ENCODE measurements around the gene C3orf18.
A peak's percentile ranks its signal among the peaks of the same experiment; 100 is the strongest.

C3orf18 gene

DNA sequence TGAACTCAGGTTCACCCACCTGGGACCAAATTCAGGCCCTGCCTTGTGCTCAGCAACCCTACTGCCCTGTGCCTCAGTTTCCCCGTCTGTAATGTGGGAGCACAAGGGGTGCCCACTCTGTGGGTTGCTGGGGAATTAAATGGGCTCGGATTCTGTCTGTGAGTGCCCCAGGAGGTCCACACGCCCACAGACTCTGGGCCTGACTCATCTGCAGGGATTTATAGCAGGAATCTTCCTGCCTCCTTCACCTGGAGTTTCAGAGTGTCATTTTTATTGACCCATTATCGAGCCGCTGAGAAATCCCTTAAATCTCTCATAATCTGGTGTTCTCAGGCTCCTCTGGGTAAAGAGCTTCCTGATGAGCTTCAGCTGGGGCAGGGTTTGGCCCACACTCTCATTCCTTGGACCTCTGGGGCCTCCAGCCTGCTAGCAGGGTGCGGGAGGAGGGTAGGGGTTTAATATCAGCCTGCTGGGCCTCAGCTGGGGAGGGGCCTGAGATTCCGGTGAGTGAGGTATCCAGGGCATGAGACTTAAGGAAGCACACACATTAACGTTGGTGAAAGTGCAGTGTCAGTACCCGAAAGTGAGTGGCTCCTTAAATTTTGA is 16.4 kb downstream of the C3orf18 start:
- DNase-seq (ENCODE audit: low spot score): no peak

GRCh38 chr3:50550079-50550736 is 17.3 kb downstream of the C3orf18 start:
- DNase-seq (ENCODE audit: low spot score): peak; percentile 66

DNA sequence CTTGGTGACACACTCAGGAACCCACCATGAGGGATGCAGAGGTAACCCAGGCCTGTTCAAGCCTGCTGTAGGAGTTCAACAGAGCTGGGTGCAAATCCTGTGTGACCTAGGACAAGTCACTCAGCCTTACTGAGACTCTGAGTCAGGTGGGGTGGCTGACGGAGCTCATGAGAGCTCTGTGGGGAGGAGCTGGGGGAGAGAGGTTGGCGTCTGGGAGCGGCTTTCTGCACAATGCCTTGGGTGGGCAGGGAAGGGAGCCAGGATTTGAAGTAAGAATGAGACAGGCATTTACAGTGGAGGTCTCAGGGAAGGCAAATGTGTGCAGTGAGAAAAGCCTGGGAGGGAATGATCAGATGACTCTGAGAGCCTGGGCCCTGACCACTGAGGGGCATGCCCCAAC is 18.3 kb downstream of the C3orf18 start:
- no peak for DNase-seq (ENCODE audit: low spot score)

DNA sequence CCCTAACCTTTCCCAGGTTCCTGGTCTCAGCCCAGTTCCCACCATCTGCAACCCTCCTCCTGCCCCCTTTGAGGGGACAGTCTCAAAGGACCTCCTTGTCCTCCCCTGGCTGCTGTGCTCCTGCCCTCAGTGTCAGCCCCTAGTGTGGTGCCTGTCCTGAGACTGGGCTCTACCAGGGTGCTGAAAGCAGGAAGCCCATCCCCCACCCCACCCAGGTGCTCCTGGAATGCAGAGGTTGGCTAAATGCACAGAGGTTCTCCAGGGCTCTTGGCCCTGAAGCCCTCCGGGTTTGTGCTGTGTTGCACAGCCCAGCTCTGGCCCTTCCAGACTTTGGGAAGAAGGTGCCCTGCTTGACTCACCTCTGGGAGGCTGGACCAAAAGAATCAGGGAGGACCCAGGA is 21.8 kb downstream of the C3orf18 start:
- no peak for DNase-seq (ENCODE audit: low spot score)

GRCh38 chr3:50542177-50543034 is 25.1 kb downstream of the C3orf18 start:
- peak; percentile 41 for DNase-seq (ENCODE audit: low spot score)

DNA sequence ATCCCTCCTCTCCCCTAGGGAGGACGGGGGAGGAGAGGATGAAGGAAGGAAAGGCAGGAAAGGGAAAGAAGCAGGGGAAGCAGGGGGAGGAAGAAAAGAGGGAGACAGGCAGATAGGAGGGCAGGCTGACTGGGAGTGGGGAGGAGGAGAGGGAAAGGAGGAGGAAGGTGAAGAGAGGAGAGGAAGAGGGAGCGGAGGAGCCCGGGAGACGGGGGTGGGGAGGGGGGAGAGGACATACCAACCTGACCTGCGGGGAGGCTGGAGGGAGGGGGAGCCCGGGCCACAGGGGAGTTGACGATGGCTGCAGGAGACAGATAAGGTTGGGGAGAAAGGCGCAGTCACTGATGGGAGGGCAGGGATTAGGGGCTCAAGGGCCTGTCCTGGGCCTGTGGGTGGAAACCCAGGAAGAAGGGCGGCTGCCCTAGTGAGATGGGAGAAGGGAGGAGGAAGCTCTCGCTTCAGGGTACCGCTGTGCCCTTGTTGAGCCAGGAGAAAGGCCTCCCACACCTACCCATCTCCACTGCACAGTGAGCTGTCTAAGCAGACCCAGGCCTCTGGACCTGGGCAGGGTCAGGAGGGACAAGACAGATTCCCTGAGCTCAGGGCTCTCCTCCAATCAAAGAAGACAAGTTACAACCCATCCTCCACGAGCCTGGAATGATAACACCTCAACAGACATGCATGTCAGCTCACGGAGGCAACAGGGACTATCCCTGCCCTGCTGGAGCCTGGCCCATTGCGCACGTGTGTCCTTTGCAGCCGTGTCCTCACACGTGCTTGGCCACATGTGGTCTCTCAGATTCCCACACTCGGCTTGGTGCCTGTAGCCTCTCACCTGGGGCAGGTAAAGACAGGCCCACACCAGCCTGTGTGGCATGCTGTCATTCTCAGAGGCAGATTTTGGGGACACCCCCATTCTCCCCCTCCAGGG is 27.9 kb downstream of the C3orf18 start:
- DNase-seq (ENCODE audit: low spot score): no peak

GRCh38 chr3:50537421-50538129 is 30.0 kb downstream of the C3orf18 start:
- DNase-seq (ENCODE audit: low spot score): no peak

- no peak for DNase-seq (ENCODE audit: low spot score)
Observed at GRCh38 chr3:50536471-50537180, 30.9 kb downstream of the C3orf18 start.

GRCh38 chr3:50534681-50535330 is 32.7 kb downstream of the C3orf18 start:
- no peak for DNase-seq (ENCODE audit: low spot score)

DNA sequence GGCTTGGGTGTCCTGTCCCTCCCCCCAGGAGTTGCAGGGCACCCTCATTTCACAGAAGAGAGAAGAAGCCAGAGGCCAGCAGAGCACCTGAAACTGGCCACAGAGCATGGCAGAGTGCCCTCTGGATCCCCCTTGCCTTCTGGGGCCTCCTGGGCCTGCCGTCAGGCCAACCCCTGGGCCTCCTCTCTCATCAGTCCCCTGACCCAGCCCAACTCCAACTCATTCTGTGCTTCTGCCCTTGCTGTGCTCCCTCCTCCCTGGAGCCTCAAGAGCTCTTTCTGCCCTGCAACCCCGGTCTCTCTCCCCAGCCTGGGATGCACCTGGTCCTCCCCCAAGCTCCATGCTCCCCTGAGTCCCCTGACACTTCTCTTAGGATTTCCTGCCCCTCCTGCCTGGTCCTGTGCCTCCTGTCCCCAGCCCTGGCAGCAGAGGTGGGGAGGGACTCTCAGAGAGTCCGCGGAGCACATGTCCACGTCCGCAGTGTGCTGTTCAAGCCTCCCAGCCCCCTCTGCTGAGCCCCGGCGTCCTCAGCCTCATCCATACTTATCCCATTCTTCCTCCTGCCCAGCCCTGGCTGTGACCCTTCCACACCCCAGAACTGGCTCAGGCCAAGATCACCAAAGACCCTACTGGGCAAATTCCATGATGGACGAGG is 33.6 kb downstream of the C3orf18 start:
- no peak for DNase-seq (ENCODE audit: low spot score)

DNA sequence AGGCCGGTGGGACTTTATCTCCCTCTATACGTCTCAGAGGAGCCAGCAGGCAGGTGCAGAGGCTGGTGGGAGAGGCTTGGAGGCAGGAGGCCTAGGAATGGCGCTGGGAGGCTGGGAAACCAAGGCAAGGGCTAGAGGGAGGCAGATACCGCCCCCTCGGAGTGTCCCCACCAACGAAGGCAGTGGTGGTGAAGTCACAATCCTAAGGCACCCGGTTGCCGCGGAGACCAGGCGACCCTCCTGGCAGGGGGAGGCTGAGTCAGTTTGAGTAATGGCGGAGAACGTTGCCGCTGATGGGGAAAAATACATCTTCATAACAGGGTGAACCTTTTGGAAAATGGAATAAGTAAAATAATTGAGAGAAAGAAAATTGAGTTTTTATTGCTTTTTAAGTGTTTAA is 34.2 kb downstream of the C3orf18 start:
- no peak for DNase-seq (ENCODE audit: low spot score)

- no peak for DNase-seq (ENCODE audit: low spot score)
Observed at GRCh38 chr3:50532062-50532705, 35.4 kb downstream of the C3orf18 start.

GRCh38 chr3:50531201-50531600 is 36.3 kb downstream of the C3orf18 start:
- DNase-seq (ENCODE audit: low spot score): no peak

- no peak for DNase-seq (ENCODE audit: low spot score)
Observed at GRCh38 chr3:50530001-50530970, 37.3 kb downstream of the C3orf18 start.

DNA sequence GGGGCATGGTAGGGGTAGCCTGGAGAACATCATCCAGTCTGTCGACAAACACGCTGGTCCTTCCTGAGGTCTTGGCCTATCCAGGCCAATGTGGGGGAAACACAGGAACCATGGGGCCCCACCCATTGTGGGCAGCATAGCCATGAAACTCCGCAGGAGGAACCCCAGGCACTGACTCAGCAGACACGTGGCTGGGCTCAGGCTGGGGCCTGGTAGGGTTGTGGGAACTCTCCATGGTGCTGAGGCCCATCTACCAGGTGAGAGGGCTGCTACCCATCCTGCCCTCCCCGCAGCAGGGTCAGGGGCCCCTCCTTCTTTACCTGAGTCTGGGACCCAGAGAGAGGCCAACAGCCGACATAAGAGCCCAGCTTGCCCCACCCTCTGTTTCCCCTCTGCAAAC is 41.6 kb downstream of the C3orf18 start:
- peak; percentile 34 for DNase-seq (ENCODE audit: low spot score)

GRCh38 chr3:50525191-50525910 is 42.2 kb downstream of the C3orf18 start:
- no peak for DNase-seq (ENCODE audit: low spot score)

DNA sequence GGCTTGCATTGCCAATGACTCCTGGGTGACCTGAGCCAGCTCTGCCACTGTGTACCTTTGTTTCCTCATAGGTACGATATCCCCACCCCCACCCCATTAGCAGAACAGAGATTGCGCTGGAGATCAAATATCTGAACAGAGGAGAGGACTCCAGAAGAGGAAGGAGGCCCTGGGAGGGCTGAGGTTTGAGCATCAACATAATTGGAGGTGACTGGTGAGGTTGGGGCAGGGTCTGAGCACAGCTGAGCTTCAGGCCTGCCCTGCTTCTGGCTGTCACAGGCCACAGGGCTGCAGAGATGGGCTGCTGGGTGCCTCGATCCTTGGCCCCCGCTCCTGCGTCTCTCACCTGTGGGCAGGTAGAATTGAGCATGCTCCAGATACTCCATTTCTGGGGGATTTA is 42.8 kb downstream of the C3orf18 start:
- no peak for DNase-seq (ENCODE audit: low spot score)
